ENCODE measurements around the gene CHSY3.

DNA sequence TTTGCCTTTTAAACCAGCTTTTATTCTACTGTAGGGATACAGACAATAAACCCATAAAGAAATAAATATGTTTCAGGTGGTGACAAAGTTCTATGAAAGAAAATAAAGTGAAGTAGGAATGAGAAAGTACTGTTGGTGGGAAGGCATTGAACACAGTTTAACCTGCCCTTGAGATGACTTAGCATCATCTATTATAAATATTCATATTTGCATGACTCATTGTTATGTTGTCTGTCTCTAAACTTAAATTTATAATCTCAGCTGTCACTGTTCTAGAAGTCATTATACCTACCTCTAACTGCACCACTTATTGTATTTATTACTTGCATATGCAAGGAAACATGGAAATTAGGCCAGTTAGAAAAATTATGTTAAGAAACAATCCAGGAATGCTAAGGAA, 202.2 kb downstream of the CHSY3 start:
- TF ChIP-seq, protein P1, sequence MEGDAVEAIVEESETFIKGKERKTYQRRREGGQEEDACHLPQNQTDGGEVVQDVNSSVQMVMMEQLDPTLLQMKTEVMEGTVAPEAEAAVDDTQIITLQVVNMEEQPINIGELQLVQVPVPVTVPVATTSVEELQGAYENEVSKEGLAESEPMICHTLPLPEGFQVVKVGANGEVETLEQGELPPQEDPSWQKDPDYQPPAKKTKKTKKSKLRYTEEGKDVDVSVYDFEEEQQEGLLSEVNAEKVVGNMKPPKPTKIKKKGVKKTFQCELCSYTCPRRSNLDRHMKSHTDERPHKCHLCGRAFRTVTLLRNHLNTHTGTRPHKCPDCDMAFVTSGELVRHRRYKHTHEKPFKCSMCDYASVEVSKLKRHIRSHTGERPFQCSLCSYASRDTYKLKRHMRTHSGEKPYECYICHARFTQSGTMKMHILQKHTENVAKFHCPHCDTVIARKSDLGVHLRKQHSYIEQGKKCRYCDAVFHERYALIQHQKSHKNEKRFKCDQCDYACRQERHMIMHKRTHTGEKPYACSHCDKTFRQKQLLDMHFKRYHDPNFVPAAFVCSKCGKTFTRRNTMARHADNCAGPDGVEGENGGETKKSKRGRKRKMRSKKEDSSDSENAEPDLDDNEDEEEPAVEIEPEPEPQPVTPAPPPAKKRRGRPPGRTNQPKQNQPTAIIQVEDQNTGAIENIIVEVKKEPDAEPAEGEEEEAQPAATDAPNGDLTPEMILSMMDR (IDR thresholded peaks at IDR 0.05; ENCODE audit: low read depth, low read length) = no peak
- TF ChIP-seq POLR2A (IDR thresholded peaks at IDR 0.05; ENCODE audit: extremely low read depth, insufficient read length) = no peak

Data from NB4 (cell line).